SK-N-SH (cell line): ENCODE data around the gene KLHL22. TPM values are rescaled to one million over a fixed set of nuclear protein-coding genes. Genes with fewer than 3 reads are reported as not detected.

ENCODE experiments used
- CTCF ChIA-PET: fragments of 300-600, 350-600 bp; formaldehyde crosslinking; extraction: SDS; loops from one replicate; lab custom pipeline; 2021; lab: Yijun Ruan, JAX
- POLR2A ChIA-PET: fragments of 350-600 bp; sonication (Branson Sonifier 250); formaldehyde crosslinking; extraction: SDS; loops from one replicate; lab custom pipeline; 2020; ENCODE audit warnings: antibody characterized with exemption, inconsistent platforms; lab: Yijun Ruan, JAX
- DNase-seq: peaks from one replicate; pipeline ENCODE4 v3.0.0; 2012
- H2AFZ ChIP-seq: fragments of 200-600 bp; sonication (generic); 2 replicates; pipeline ENCODE4 v1.8.1; 2016; ENCODE audit warnings: antibody characterized with exemption, mild to moderate bottlenecking, low read depth
- H3F3A ChIP-seq: fragments of 200-600 bp; sonication (generic); replicated peaks from 2 replicates; pipeline ENCODE3; 2016; ENCODE audit warnings: antibody characterized with exemption, mild to moderate bottlenecking; ENCODE audit not compliant: insufficient read depth
- H3K27ac ChIP-seq, 2 experiments: fragments of 200-500 bp in 1 of 2; fragments of 200-600 bp in 1 of 2; sonication (Bioruptor generic) in 1 of 2; sonication (generic), shearing (Covaris generic) in 1 of 2; 2 replicates each; pipeline versions ENCODE4 v1.5.1 to v1.6.1; 2014 to 2016; ENCODE audit warnings: low read depth in 2 of 2, inconsistent platforms in 1 of 2, low read length in 1 of 2, mild to moderate bottlenecking in 1 of 2, mixed read lengths in 1 of 2
- H3K27me3 ChIP-seq: fragments of 200-600 bp; sonication (generic), shearing (Covaris generic); 2 replicates; pipeline ENCODE4 v1.6.1; 2016; ENCODE audit warnings: mixed run types; ENCODE audit not compliant: insufficient read depth
- H3K36me3 ChIP-seq, 2 experiments: fragments of 200-500 bp in 1 of 2; fragments of 200-600 bp in 1 of 2; sonication (Bioruptor generic) in 1 of 2; sonication (generic) in 1 of 2; replicated peaks in 1 of 2; 2 replicates each; pipeline versions ENCODE3 to v1.5.1; 2014 to 2016; ENCODE audit warnings: low read length in 1 of 2, mild to moderate bottlenecking in 1 of 2; ENCODE audit not compliant: insufficient read depth in 2 of 2, control insufficient read depth in 1 of 2
- H3K4me1 ChIP-seq, 2 experiments: fragments of 200-500 bp in 1 of 2; fragments of 200-600 bp in 1 of 2; sonication (Bioruptor generic) in 1 of 2; sonication (generic), shearing (Covaris generic) in 1 of 2; 2 replicates each; pipeline versions ENCODE4 v1.5.1 to v1.6.1; 2014 to 2016; ENCODE audit warnings: low read depth in 1 of 2, low read length in 1 of 2, mixed run types in 1 of 2; ENCODE audit not compliant: insufficient read depth in 2 of 2, control insufficient read depth in 1 of 2
- H3K4me2 ChIP-seq: fragments of 200-600 bp; sonication (generic), shearing (Covaris generic); 2 replicates; pipeline ENCODE4 v1.6.1; 2017; ENCODE audit warnings: mixed run types
- H3K4me3 ChIP-seq, 2 experiments: fragments of 200-500 bp in 1 of 2; fragments of 200-600 bp in 1 of 2; sonication (Bioruptor generic) in 1 of 2; sonication (generic), shearing (Covaris generic) in 1 of 2; 2 replicates each; pipeline versions ENCODE4 v1.5.1 to v1.8.1; 2014 to 2016; ENCODE audit warnings: low read depth in 2 of 2, inconsistent platforms in 1 of 2, low read length in 1 of 2, mild to moderate bottlenecking in 1 of 2, mixed read lengths in 1 of 2, moderate library complexity in 1 of 2
- H3K79me2 ChIP-seq: fragments of 200-600 bp; sonication (generic); 2 replicates; pipeline ENCODE4 v1.8.1; 2017; ENCODE audit warnings: mild to moderate bottlenecking; ENCODE audit not compliant: insufficient read depth
- H3K9ac ChIP-seq: fragments of 200-600 bp; sonication (generic); 2 replicates; pipeline ENCODE4 v1.6.1; 2017; ENCODE audit warnings: mixed run types
- H3K9me2 ChIP-seq: fragments of 200-600 bp; sonication (generic); 2 replicates; pipeline ENCODE4 v1.6.1; 2017; ENCODE audit warnings: mixed run types
- H3K9me3 ChIP-seq: fragments of 200-600 bp; sonication (generic); 2 replicates; pipeline ENCODE4 v1.6.1; 2017; ENCODE audit warnings: mixed run types, mild to moderate bottlenecking, moderate library complexity
- H4K20me1 ChIP-seq: fragments of 200-600 bp; sonication (generic); 2 replicates; pipeline ENCODE4 v1.6.1; 2017; ENCODE audit warnings: mild to moderate bottlenecking, mixed run types; ENCODE audit not compliant: insufficient read depth
- CTCF ChIP-seq: fragments of 200-600 bp; sonication (generic); IDR thresholded peaks from 2 replicates; pipeline ENCODE4 v1.6.1; 2017; ENCODE audit warnings: antibody characterized with exemption, mild to moderate bottlenecking, moderate library complexity
- EP300 ChIP-seq, 2 experiments: IDR thresholded peaks; 2 replicates each; pipeline versions ENCODE4 v1.4.0 to v1.6.1; 2012; ENCODE audit warnings: borderline replicate concordance in 1 of 2, low read depth in 1 of 2, low read length in 1 of 2
- GATA2 ChIP-seq: sonication (generic); formaldehyde crosslinking; IDR thresholded peaks from 2 replicates; pipeline ENCODE4 v1.5.0; 2020; ENCODE audit warnings: mild to moderate bottlenecking, missing genetic modification reagents
- MEF2A ChIP-seq: IDR thresholded peaks from 2 replicates; pipeline ENCODE4 v1.4.0; 2012; ENCODE audit warnings: low read depth, borderline replicate concordance
- MXI1 ChIP-seq: IDR thresholded peaks from 2 replicates; pipeline ENCODE4 v1.6.1; 2012; ENCODE audit warnings: mild to moderate bottlenecking, low read depth, low read length, improper control_type of control experiment
- NFIC ChIP-seq: IDR thresholded peaks from 2 replicates; pipeline ENCODE4 v1.4.0; 2012; ENCODE audit warnings: borderline replicate concordance
- NRF1 ChIP-seq: IDR thresholded peaks from 2 replicates; pipeline ENCODE4 v1.6.1; 2012; ENCODE audit warnings: low read depth, mild to moderate bottlenecking, low read length
- RXRA ChIP-seq: IDR thresholded peaks from 2 replicates; pipeline ENCODE4 v1.4.0; 2012; ENCODE audit warnings: low read depth, mild to moderate bottlenecking, borderline replicate concordance
- SIN3A ChIP-seq: IDR thresholded peaks from 2 replicates; pipeline ENCODE4 v1.6.1; 2012; ENCODE audit warnings: low read depth, mild to moderate bottlenecking, low read length, moderate library complexity, borderline replicate concordance
- SMC3 ChIP-seq: IDR thresholded peaks from 2 replicates; pipeline ENCODE4 v1.6.1; 2012; ENCODE audit warnings: low read depth, low read length, improper control_type of control experiment
- TCF12 ChIP-seq: IDR thresholded peaks from 2 replicates; pipeline ENCODE4 v1.4.0; 2012
- TEAD4 ChIP-seq: IDR thresholded peaks from 2 replicates; pipeline ENCODE4 v1.4.0; 2012; ENCODE audit warnings: mild to moderate bottlenecking, borderline replicate concordance; ENCODE audit not compliant: insufficient read depth
- USF1 ChIP-seq: IDR thresholded peaks from 2 replicates; pipeline ENCODE4 v1.4.0; 2012; ENCODE audit warnings: low read depth, borderline replicate concordance
- USF2 ChIP-seq: fragments of 150-350 bp; IDR thresholded peaks from 2 replicates; pipeline ENCODE4 v1.6.1; 2017; ENCODE audit warnings: antibody characterized with exemption, low read length, low read depth, borderline replicate concordance
- WGBS: methylation state at CpG from one replicate; pipeline ENCODE4 v1.1.6; 2017; ENCODE audit warnings: low lambda C conversion rate; 5-methylcytosine and 5-hydroxymethylcytosine counted together
- polyA plus RNA-seq, 3 experiments: library from polyadenylated mRNA; depleted of rRNA; stranded (reverse); fragments of >200 nt; gene quantifications; 2 replicates each; pipeline ENCODE4 v1.2.3, GENCODE V29; 2012
- TF ChIP-seq, protein P1 (sequence below): IDR thresholded peaks from 2 replicates; pipeline ENCODE4 v1.4.0; 2012; ENCODE audit warnings: low read depth, borderline replicate concordance
- TF ChIP-seq, protein P2 (sequence below): fragments of 150-350 bp; IDR thresholded peaks from 2 replicates; pipeline ENCODE4 v1.6.1; 2016; ENCODE audit warnings: mild to moderate bottlenecking, low read depth, low read length
- TF ChIP-seq, protein P3 (sequence below): IDR thresholded peaks from 2 replicates; pipeline ENCODE4; 2012

KLHL22 gene
- polyA plus RNA-seq, 1 of the 3 experiments (the other 2 are of a cell fraction) = 26.5 TPM

- Histone ChIP-seq H3K27ac (no peak overlapping the region), H3K9me3 (no peaks in the 10 kb centered on the region), H3K4me1 (peaks cover under 1 to 14% of the 10 kb centered on the region in 2 experiments; a peak in 2 of 4 replicates), H3K9ac (no peak overlapping the region), H3K36me3 (peaks cover 11 to 59% of the 10 kb centered on the region in 2 experiments), H3K4me2 (no peak overlapping the region), H3F3A (peaks cover 5% of the 10 kb centered on the region), H3K27me3 (no peaks in the 10 kb centered on the region), H4K20me1 (peaks cover 67% of the 10 kb centered on the region), H3K9me2 (no peaks in the 10 kb centered on the region), H3K4me3 (no peak overlapping the region), H2AFZ (no peak overlapping the region), H3K79me2 (peaks cover 35% of the 10 kb centered on the region)
- ChIA-PET POLR2A (interaction anchor here (1.3 kb wide), 1 partner anchor 8 kb away, joined by 4 read pairs; no protein-coding TSS in a partner anchor), CTCF (interaction anchor here (1.1 to 2.8 kb wide), 3 partner anchors 10 to 111 kb away, joined by 4 to 8 read pairs (median 7); no protein-coding TSS in a partner anchor)
- 97% methylated on average over 18 of the region's 23 CpGs for WGBS
- DNase-seq = no peak
- TF ChIP-seq RXRA (no peak), MXI1 (no peak), EP300 (IDR thresholded peaks at IDR 0.05; ENCODE audit: borderline replicate concordance in 1 of 2, low read depth in 1 of 2, low read length in 1 of 2) (no peak), NFIC (no peak), SMC3 (no peak), GATA2 (no peak)
These were observed 66.9 kb downstream of the KLHL22 start for GRCh38 chr22:20428496-20429253.

GRCh38 chr22:20427945-20428417 lies 67.6 kb downstream of the KLHL22 start:
- Histone ChIP-seq H3K4me2 (no peak overlapping the region), H3K9me2 (no peaks in the 10 kb centered on the region), H3K9me3 (no peaks in the 10 kb centered on the region), H3K27me3 (no peaks in the 10 kb centered on the region), H3K36me3 (peaks cover 11 to 56% of the 10 kb centered on the region in 2 experiments), H2AFZ (no peak overlapping the region), H3K4me3 (no peak overlapping the region), H3K4me1 (peaks cover 7 to 21% of the 10 kb centered on the region in 2 experiments; a peak in 2 of 4 replicates), H3K79me2 (peaks cover 28% of the 10 kb centered on the region), H4K20me1 (peaks cover 67% of the 10 kb centered on the region), H3F3A (peaks cover 8% of the 10 kb centered on the region), H3K9ac (no peak overlapping the region), H3K27ac (no peak overlapping the region)
- CTCF ChIA-PET = interaction anchor here (1.1 to 2.8 kb wide), 4 partner anchors 8 to 110 kb away, joined by 4 to 8 read pairs (median 6); no protein-coding TSS in a partner anchor
- DNase-seq = no peak
- WGBS = 95% methylated on average over 3 of the region's 4 CpGs
- POLR2A ChIA-PET = interaction anchor here (1.3 kb wide), 1 partner anchor 9 kb away, joined by 4 read pairs; no protein-coding TSS in a partner anchor
- no peak for TF ChIP-seq TEAD4
- TF ChIP-seq NRF1 = no peak
- no peak for TF ChIP-seq CTCF
- TF ChIP-seq MEF2A = no peak
- TF ChIP-seq, protein P1, sequence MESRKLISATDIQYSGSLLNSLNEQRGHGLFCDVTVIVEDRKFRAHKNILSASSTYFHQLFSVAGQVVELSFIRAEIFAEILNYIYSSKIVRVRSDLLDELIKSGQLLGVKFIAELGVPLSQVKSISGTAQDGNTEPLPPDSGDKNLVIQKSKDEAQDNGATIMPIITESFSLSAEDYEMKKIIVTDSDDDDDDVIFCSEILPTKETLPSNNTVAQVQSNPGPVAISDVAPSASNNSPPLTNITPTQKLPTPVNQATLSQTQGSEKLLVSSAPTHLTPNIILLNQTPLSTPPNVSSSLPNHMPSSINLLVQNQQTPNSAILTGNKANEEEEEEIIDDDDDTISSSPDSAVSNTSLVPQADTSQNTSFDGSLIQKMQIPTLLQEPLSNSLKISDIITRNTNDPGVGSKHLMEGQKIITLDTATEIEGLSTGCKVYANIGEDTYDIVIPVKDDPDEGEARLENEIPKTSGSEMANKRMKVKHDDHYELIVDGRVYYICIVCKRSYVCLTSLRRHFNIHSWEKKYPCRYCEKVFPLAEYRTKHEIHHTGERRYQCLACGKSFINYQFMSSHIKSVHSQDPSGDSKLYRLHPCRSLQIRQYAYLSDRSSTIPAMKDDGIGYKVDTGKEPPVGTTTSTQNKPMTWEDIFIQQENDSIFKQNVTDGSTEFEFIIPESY = no peak
- no peak for TF ChIP-seq USF1
- TF ChIP-seq, protein P2, sequence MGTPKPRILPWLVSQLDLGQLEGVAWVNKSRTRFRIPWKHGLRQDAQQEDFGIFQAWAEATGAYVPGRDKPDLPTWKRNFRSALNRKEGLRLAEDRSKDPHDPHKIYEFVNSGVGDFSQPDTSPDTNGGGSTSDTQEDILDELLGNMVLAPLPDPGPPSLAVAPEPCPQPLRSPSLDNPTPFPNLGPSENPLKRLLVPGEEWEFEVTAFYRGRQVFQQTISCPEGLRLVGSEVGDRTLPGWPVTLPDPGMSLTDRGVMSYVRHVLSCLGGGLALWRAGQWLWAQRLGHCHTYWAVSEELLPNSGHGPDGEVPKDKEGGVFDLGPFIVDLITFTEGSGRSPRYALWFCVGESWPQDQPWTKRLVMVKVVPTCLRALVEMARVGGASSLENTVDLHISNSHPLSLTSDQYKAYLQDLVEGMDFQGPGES = no peak
- TF ChIP-seq EP300 (IDR thresholded peaks at IDR 0.05; ENCODE audit: borderline replicate concordance in 1 of 2, low read depth in 1 of 2, low read length in 1 of 2) = no peak
- TF ChIP-seq SIN3A = no peak
- no peak for TF ChIP-seq TCF12
- no peak for TF ChIP-seq USF2
- TF ChIP-seq, protein P3, sequence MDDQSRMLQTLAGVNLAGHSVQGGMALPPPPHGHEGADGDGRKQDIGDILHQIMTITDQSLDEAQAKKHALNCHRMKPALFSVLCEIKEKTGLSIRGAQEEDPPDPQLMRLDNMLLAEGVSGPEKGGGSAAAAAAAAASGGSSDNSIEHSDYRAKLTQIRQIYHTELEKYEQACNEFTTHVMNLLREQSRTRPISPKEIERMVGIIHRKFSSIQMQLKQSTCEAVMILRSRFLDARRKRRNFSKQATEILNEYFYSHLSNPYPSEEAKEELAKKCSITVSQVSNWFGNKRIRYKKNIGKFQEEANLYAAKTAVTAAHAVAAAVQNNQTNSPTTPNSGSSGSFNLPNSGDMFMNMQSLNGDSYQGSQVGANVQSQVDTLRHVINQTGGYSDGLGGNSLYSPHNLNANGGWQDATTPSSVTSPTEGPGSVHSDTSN = no peak
